GM18498 (cell line): ENCODE results near the gene KRT85.

Experiments used
- ATAC-seq: cut with Tn5 transposase; IDR thresholded peaks from one replicate; pipeline ENCODE4 v1.9.1; 2021; ENCODE audit warnings: mild to moderate bottlenecking, moderate library complexity; ENCODE audit not compliant: unreplicated experiment

KRT85 gene

DNA sequence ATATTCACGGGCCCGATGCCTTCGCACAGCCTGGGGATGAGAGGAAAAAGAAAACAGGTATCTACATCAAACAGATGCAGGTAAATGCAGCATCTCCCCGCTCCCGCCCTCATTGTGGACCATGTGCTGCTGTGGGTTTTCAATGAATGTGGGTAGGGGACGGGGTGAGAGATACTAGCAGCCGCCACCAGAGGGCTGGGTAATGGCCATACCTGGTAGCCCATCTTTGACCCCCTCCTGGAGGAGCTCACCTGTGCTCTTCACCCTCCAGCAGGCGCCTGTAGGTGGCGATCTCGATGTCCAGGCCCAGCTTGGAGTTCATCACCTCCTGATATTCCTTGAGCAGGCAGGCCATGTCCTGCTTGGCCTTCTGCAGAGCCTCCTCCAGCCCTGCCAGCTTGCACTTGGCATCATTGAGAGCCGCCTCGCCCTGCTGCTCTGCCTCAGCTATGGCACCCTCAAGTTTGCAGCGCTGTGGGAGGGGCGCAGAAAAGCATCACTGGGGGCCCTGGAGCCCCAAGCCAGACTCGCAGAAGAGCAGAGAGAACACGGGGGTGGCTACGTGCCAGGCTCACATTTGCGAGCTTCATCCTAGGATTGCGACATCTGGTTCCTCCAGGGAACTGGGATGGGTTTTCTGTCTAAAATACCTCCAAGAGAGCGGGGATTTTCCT is 28.6 kb upstream of the KRT85 start:
- ATAC-seq = no peak

DNA sequence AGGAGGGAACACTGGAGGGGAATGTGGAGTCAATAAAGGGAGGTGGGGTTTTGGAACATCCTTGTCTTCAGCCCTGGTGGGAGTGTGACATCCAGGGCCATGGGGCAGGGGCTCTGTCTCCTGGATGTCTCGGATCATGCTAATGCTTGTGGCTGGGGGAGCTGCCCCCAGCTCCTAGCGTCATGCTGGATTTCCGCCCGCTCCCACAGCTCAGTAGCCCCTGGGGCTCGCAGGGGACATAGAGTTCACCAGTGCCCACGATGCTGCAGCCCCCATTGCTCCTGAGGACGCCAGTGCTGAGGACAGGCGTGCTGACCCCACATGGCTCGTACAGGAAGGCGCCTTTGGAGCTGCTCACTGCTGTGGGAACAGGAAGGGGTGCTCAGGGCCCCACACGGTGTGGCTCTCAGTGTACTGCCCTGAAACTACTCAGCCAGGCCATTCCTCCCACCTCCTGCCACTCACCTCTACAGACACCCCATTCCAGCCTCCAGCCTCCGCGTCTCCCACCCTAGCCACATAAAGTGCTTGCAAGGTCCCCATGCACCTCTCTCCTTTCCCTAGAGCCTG is 27.6 kb upstream of the KRT85 start:
- ATAC-seq = no peak

DNA sequence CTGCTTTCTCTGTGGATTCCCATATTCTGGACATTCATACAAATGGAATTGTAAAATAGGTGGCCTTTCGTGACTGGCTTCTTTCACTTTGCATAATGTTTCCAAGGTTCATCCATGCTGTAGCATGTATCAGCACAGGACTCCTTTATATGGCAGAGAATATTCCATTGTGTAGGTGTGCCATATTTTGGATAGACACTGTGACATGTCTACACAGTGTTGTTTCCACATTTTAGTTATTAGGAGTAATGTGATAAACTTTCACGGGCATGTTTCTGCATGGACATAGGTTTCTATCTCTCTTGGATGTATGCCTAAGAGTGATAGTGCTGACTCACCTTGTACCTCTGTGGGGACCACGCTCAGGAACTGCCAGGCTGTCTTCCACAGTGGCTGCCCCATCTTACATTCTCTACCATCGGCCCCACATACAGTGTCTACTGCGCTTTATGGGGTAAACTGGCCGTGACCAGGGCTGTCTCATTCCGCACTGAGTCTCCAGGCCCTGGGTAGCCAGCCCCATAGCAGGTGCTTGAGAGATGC is 25.3 kb upstream of the KRT85 start:
- no peak for ATAC-seq

DNA sequence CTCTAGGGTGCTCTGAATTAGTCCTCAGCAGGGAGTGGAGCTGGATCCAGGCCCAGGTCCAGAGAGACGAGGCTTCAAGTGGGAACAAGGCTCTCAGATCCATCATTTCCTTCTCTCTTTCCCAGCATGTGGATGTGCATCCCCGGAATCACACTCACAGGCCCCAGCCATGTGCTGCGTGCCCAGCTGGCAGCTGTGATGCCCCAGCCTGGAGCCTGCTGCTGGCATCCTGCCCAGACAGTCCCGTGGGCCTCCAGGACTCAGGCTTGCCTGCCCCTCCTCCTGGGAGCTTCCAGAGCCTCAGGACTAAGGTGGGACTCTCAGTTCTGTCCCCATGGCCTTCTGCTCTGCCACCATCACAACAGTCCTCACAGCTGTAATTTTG is 24.3 kb upstream of the KRT85 start:
- ATAC-seq = no peak

DNA sequence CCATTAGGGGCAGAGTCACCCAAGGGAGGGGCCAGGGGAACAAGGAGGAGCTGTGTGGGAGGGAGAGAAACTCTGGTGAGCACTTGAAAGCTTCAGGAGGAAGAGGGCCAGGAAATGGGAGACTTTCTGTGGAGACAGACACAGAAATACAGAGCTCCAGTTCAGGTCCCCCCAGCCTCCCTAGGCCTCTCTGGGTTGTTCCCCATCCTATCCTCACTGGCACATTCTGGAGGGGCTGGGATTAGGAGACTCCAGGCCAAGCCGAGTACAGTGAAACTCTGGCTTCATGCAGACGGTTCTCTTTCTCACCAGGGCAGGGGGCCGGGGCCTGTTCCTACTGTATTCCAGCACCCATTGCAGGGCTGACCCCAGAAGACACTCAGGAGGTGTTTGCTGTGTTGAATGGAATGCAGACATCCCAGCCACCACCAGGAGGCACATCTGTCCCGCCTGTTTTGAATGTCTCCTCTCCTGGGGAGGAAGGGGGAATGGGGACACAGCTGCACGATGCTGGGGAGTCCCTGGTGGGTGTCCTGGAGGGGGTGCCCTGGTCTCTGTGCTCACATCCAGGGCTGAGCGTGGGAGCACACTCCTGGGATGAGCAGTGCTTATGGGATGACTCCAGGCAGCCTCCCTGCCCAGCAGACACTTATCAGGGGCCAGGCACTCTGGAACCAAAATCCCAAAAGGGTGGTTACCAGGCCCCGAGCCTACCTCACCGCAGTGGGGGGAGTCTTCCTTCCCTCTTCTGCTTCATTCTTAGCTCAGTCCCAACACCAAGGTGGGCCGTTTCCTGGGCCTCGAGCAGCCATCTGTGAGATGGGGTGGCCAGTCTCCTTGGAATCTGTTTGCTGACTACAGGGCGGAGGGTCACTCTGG is 23.7 kb upstream of the KRT85 start:
- ATAC-seq = no peak

DNA sequence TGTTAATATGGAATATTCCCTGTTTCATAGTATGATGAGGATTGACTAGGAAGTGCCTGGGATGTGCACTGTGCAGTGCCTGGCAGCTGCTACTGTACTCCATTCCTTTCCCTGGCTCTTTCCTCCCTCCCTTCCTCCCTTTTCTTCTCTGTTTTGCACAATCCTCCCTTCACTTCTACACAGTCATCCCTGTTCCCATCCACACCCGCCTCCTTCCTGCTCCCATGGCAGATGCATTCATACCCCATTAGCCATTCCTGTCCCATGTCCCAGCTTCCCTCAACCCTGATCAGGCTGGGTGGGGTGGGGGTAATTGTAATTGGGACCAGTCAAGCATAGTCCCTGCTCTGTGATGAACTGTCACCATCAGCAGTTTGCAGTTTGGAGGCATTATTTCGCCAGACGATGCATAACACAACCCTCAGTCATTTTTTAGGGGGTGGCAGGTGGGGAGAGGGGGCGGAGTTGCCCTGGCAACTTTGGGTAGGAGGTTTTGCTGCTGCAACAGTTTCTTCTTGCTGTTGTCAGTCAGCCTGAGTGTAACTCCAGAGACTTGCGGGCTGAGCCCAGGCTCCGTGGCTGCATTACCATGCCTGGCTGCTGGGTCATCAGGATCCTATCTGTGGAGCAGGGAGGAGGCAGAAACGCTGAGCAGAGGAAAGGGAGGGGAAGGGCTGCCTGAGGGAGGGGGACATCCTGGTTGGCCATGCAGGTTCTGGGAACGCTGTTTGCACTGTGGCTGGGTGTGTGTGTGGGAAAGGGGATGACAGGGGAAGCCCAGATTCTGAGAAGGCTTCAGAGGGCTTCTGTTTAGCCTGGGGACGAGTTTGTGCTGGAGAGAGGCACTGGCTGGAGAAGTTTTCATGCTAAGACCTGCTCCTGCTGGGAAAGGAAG is 22.3 kb upstream of the KRT85 start:
- no peak for ATAC-seq

DNA sequence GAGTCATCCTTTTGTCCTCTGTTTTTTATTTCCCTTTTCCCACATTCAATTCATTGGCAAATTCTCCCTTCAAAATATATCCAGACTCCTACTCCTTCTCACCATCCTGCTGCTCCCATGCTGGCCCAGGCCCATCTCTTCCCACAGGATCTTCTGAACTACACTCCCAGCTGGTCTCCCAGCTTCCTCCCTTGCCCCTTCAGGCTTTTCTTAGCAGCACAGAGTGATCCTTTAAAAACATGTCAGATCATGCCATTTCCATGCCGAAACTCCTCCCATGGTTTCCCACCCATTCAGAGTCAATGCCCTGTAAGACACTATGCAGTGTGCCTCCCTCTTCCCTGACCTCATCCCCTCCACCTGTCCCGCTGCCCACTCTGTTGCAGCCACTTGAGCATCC is 20.6 kb upstream of the KRT85 start:
- no peak for ATAC-seq

- no peak for ATAC-seq
These were observed 18.0 kb upstream of the KRT85 start, which contains the start of gene KRT84 for GRCh38 chr12:52385226-52385702. Gene KRT84, minus strand, starts transcription at chr12:52385652. Its CDS starts 67 bp downstream, at chr12:52385585.

GRCh38 chr12:52383331-52383730 is 16.1 kb upstream of the KRT85 start:
- no peak for ATAC-seq

- no peak for ATAC-seq
These were observed 15.6 kb upstream of the KRT85 start for GRCh38 chr12:52382854-52383253.

DNA sequence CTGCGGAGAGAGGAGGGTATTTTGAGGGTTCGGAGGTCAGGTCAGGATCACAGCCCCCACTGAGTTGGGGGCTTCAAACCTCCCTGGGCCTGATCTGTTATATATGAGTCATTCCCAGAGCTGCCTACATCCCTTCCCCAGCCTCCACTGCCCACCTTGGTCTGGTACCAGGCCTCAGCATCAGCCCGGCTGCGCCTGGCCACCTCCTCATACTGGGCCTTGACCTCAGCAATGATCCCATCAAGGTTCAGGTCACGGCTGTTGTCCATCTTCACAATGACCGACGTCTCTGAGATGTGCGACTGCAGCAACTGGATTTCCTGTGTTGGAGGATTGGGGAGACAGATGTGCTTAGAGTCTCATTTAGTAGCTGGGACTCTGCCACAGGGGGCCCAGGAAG is 13.9 kb upstream of the KRT85 start:
- ATAC-seq = no peak

GRCh38 chr12:52380271-52380694 is 13.0 kb upstream of the KRT85 start:
- ATAC-seq = no peak

DNA sequence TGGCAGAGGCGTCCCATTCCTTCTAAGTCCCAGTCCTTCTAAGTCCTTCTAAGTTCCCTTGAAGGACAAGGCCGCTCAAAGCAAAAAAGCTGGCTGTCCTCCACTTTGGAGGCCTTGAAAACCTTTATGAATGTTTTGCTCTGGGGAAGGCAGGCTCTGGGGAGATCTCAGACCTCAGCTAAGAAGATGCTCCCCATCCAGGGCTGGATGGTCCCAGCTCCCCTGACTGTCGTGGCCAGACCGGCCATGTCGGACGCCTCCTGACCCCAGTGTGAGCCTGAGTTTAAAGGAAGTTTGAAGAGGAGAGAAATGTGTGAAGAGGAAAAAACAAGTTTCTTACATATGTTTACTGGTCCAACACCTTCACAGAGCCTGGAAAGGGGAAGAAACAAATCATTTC is 12.3 kb upstream of the KRT85 start:
- ATAC-seq = no peak

DNA sequence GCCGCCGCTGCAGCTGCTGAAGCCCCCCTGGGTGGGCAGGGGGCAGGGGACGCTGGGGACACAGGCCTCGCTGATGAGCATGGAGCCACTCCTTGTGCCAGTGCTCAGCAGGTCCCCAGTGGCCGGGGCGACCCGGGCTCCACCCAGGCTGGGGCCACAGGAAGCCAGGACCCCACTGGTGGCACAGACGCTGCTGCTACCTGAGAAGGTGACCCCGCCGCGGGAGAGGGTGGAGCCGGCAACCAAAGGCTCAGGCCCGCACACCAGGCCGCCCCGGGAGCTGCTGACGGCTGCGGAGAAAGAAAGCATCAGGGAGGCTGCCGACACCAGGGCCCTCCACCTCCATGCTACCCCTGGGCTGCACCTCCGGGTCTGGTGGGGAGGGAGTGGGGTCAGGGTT is 10.8 kb upstream of the KRT85 start:
- ATAC-seq = no peak

DNA sequence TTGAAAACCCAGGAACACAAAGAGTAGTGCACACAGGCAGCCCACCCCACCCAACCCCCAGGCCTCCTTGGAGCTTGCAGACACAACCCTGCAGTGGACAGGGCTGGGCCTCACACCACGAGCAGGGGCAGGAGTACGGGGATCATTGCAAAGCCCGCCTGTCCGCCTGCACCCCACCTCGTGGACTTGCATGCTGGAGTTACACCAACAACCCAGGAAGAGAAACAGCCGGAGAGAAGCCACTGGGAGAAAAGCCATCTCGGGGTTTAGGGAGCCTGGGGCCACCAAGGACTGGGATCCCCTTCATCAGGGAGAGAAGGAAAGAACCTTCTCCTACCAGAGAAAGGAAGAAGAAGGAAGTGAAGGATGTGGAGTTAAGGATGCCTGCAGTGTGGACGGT is 10.0 kb upstream of the KRT85 start:
- ATAC-seq = no peak

- no peak for ATAC-seq
These were observed 5.2 kb upstream of the KRT85 start for GRCh38 chr12:52372216-52373154.

- ATAC-seq = no peak
These were observed 4.4 kb upstream of the KRT85 start for GRCh38 chr12:52371716-52372115.

GRCh38 chr12:52370926-52371608 is 3.8 kb upstream of the KRT85 start:
- ATAC-seq = no peak

DNA sequence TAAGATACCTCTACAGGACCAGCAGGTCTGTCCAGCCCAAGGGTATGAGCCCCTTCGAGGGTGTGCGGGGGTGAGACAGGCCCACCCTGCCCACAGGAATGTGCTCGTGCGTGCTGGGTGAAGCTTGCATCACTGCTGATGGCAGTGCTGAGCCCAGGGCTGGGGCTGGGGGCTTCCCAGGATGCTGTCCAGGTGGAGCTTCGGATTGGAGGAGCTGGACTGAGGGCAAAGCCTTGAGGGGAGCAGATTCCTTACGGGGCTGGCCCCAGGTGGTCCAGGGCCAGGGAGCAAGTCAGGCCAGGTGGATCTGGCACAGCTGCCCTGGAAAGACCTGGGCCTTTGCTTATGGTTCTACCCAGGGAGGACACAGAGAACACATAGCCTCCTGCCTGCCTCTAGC is 2.5 kb upstream of the KRT85 start:
- no peak for ATAC-seq
